Measurements from ENCODE around the gene UQCRC1.

The UQCRC1 gene

GRCh38 chr3:48651771-48652170 is 42.3 kb upstream of the UQCRC1 start:
- no peak overlapping the region for H3K27ac ChIP-seq (replicated peaks)
- DNase-seq (ENCODE audit: low read depth in 1 of 2, low spot score in 1 of 2) = no peak
- no peak overlapping the region for H3K4me3 ChIP-seq (replicated peaks; ENCODE audit: insufficient read depth, low read length)
- TF ChIP-seq POLR2AphosphoS5 (IDR thresholded peaks at IDR 0.05; ENCODE audit: low read depth) = no peak
- no peak for TF ChIP-seq CTCF (IDR thresholded peaks at IDR 0.05; ENCODE audit: insufficient read depth, low read length)
- TF ChIP-seq REST (IDR thresholded peaks at IDR 0.05; ENCODE audit: insufficient replicate concordance, low read depth) = no peak
- TF ChIP-seq SPI1 (IDR thresholded peaks at IDR 0.05; ENCODE audit: borderline replicate concordance, low read depth) = no peak
- TF ChIP-seq GABPA (IDR thresholded peaks at IDR 0.05; ENCODE audit: low read depth) = no peak
- H3K27me3 ChIP-seq (ENCODE audit: insufficient read depth, poor library complexity, severe bottlenecking) = no peaks in the 10 kb centered on the region

- Histone ChIP-seq H3K4me3 (replicated peaks; ENCODE audit: insufficient read depth, low read length) (no peak overlapping the region), H3K27ac (replicated peaks) (no peak overlapping the region), H3K27me3 (ENCODE audit: insufficient read depth, poor library complexity, severe bottlenecking) (no peaks in the 10 kb centered on the region)
- DNase-seq (ENCODE audit: low read depth in 1 of 2, low spot score in 1 of 2) = no peak
- TF ChIP-seq CTCF (IDR thresholded peaks at IDR 0.05; ENCODE audit: insufficient read depth, low read length) = no peak
- no peak for TF ChIP-seq REST (IDR thresholded peaks at IDR 0.05; ENCODE audit: insufficient replicate concordance, low read depth)
- TF ChIP-seq SPI1 (IDR thresholded peaks at IDR 0.05; ENCODE audit: borderline replicate concordance, low read depth) = no peak
- TF ChIP-seq POLR2AphosphoS5 (IDR thresholded peaks at IDR 0.05; ENCODE audit: low read depth) = no peak
- TF ChIP-seq GABPA (IDR thresholded peaks at IDR 0.05; ENCODE audit: low read depth) = no peak
Measured at GRCh38 chr3:48650723-48651122, 41.3 kb upstream of the UQCRC1 start.

- Histone ChIP-seq H3K27me3 (ENCODE audit: insufficient read depth, poor library complexity, severe bottlenecking) (no peaks in the 10 kb centered on the region), H3K27ac (replicated peaks) (no peak overlapping the region), H3K4me3 (replicated peaks; ENCODE audit: insufficient read depth, low read length) (no peak overlapping the region)
- no peak for DNase-seq (ENCODE audit: low read depth in 1 of 2, low spot score in 1 of 2)
- TF ChIP-seq POLR2AphosphoS5 (IDR thresholded peaks at IDR 0.05; ENCODE audit: low read depth) = no peak
- no peak for TF ChIP-seq REST (IDR thresholded peaks at IDR 0.05; ENCODE audit: insufficient replicate concordance, low read depth)
- TF ChIP-seq SPI1 (IDR thresholded peaks at IDR 0.05; ENCODE audit: borderline replicate concordance, low read depth) = no peak
- TF ChIP-seq GABPA (IDR thresholded peaks at IDR 0.05; ENCODE audit: low read depth) = no peak
- no peak for TF ChIP-seq CTCF (IDR thresholded peaks at IDR 0.05; ENCODE audit: insufficient read depth, low read length)
Measured at GRCh38 chr3:48648188-48648850, 38.9 kb upstream of the UQCRC1 start.
